SJCRH30 (cell line): ENCODE results near the gene ALDH1A1. TPM values are rescaled to one million over a fixed set of nuclear protein-coding genes. Genes with fewer than 3 reads are reported as not detected.

Experiments used
- DNase-seq, 2 experiments: peaks; one replicate each; pipeline ENCODE4 v3.0.0-alpha.2; 2015 to 2020
- H3K27ac ChIP-seq: fragments of 250-450 bp; sonication (Bioruptor Pico); 2 replicates; pipeline ENCODE4 v1.5.1; 2020; ENCODE audit warnings: mild to moderate bottlenecking, moderate library complexity
- H3K27me3 ChIP-seq: fragments of 250-450 bp; sonication (Bioruptor Pico); 2 replicates; pipeline ENCODE4 v1.5.1; 2020; ENCODE audit warnings: mild to moderate bottlenecking, moderate library complexity
- H3K36me3 ChIP-seq: fragments of 250-450 bp; sonication (Bioruptor Pico); 2 replicates; pipeline ENCODE4 v1.5.1; 2020; ENCODE audit warnings: mild to moderate bottlenecking, moderate library complexity
- H3K4me1 ChIP-seq: fragments of 250-450 bp; sonication (Bioruptor Pico); 2 replicates; pipeline ENCODE4 v1.5.1; 2020; ENCODE audit warnings: mild to moderate bottlenecking, moderate library complexity
- H3K4me3 ChIP-seq: fragments of 250-450 bp; sonication (Bioruptor Pico); 2 replicates; pipeline ENCODE4 v1.5.1; 2020; ENCODE audit warnings: mild to moderate bottlenecking, moderate library complexity
- H3K9me3 ChIP-seq: fragments of 250-450 bp; sonication (Bioruptor Pico); replicated peaks from 2 replicates; pipeline ENCODE4 v1.5.1; 2020; ENCODE audit warnings: mild to moderate bottlenecking, moderate library complexity
- total RNA-seq: library from RNA; depleted of rRNA; stranded (reverse); fragments of >200 nt; shearing (Covaris generic); gene quantifications from 2 replicates; pipeline ENCODE4 v1.2.3, GENCODE V29; 2014; rRNA removed

ALDH1A1 gene
- 1.0 and 1.6 TPM in 2 replicates for total RNA-seq

- Histone ChIP-seq H3K36me3 (no peaks in the 10 kb centered on the region), H3K4me1 (peaks cover 3% of the 10 kb centered on the region; the same call in 1 of the 2 replicates), H3K27me3 (no peaks in the 10 kb centered on the region), H3K27ac (no peak within 1 kb of the TSS), H3K4me3 (no peak within 1 kb of the TSS), H3K9me3 (no peaks in the 10 kb centered on the region)
- no peak for DNase-seq
Measured at GRCh38 chr9:72952914-72953313, at the start of gene ALDH1A1. ALDH1A1 (minus strand) TSS chr9:72953053; CDS start chr9:72953000, 53 bp downstream.

GRCh38 chr9:73001860-73002259 is 49.0 kb upstream of the ALDH1A1 start:
- no peaks in the 10 kb centered on the region for H3K36me3 ChIP-seq
- no peak overlapping the region for H3K27ac ChIP-seq
- H3K4me3 ChIP-seq = no peak overlapping the region
- H3K27me3 ChIP-seq = peaks cover 11% of the 10 kb centered on the region; the same call in 1 of the 2 replicates
- H3K4me1 ChIP-seq = no peaks in the 10 kb centered on the region
- DNase-seq = no peak
- H3K9me3 ChIP-seq = no peaks in the 10 kb centered on the region

- DNase-seq = no peak
Measured at GRCh38 chr9:72998363-72998762, 45.5 kb upstream of the ALDH1A1 start.

GRCh38 chr9:72997387-72997995 is 44.6 kb upstream of the ALDH1A1 start:
- no peaks in the 10 kb centered on the region for H3K36me3 ChIP-seq
- peaks cover 8% of the 10 kb centered on the region for H3K27me3 ChIP-seq
- no peaks in the 10 kb centered on the region for H3K4me1 ChIP-seq
- no peak overlapping the region for H3K4me3 ChIP-seq
- H3K27ac ChIP-seq = no peak overlapping the region
- no peaks in the 10 kb centered on the region for H3K9me3 ChIP-seq
- DNase-seq = no peak

More at GRCh38 chr9:72998363-72998762, 45.5 kb upstream of the ALDH1A1 start:
- Histone ChIP-seq H3K27me3 (peaks cover 11% of the 10 kb centered on the region), H3K4me1 (no peaks in the 10 kb centered on the region), H3K36me3 (no peaks in the 10 kb centered on the region), H3K4me3 (no peak overlapping the region), H3K9me3 (no peaks in the 10 kb centered on the region), H3K27ac (no peak overlapping the region)

GRCh38 chr9:72996684-72997314 is 43.9 kb upstream of the ALDH1A1 start:
- Histone ChIP-seq H3K4me3 (no peak overlapping the region), H3K36me3 (no peaks in the 10 kb centered on the region), H3K4me1 (no peaks in the 10 kb centered on the region), H3K9me3 (no peaks in the 10 kb centered on the region), H3K27me3 (peaks cover 8% of the 10 kb centered on the region; the same call in 1 of the 2 replicates), H3K27ac (no peak overlapping the region)
- no peak for DNase-seq

- Histone ChIP-seq H3K9me3 (no peaks in the 10 kb centered on the region), H3K27me3 (peaks cover 8% of the 10 kb centered on the region; the same call in 1 of the 2 replicates), H3K4me3 (no peak overlapping the region), H3K36me3 (no peaks in the 10 kb centered on the region), H3K4me1 (no peaks in the 10 kb centered on the region), H3K27ac (no peak overlapping the region)
- DNase-seq = no peak
Measured at GRCh38 chr9:72996114-72996513, 43.3 kb upstream of the ALDH1A1 start.

GRCh38 chr9:72995131-72996024 is 42.5 kb upstream of the ALDH1A1 start:
- Histone ChIP-seq H3K4me3 (no peak overlapping the region), H3K27ac (no peak overlapping the region), H3K36me3 (no peaks in the 10 kb centered on the region), H3K4me1 (no peaks in the 10 kb centered on the region), H3K9me3 (no peaks in the 10 kb centered on the region), H3K27me3 (peaks cover 8% of the 10 kb centered on the region; the same call in 1 of the 2 replicates)
- no peak for DNase-seq

GRCh38 chr9:72991772-72992171 is 38.9 kb upstream of the ALDH1A1 start:
- no peaks in the 10 kb centered on the region for H3K36me3 ChIP-seq
- H3K27me3 ChIP-seq = no peaks in the 10 kb centered on the region; the same call in 1 of the 2 replicates
- H3K27ac ChIP-seq = no peak overlapping the region
- no peaks in the 10 kb centered on the region for H3K9me3 ChIP-seq
- H3K4me1 ChIP-seq = no peaks in the 10 kb centered on the region
- DNase-seq = no peak
- H3K4me3 ChIP-seq = no peak overlapping the region

- Histone ChIP-seq H3K36me3 (no peaks in the 10 kb centered on the region), H3K27ac (no peak overlapping the region), H3K4me3 (no peak overlapping the region), H3K4me1 (no peaks in the 10 kb centered on the region), H3K27me3 (no peaks in the 10 kb centered on the region; the same call in 1 of the 2 replicates), H3K9me3 (no peaks in the 10 kb centered on the region)
- DNase-seq = no peak
Measured at GRCh38 chr9:72990397-72991182, 37.7 kb upstream of the ALDH1A1 start.

GRCh38 chr9:72986522-72987116 is 33.8 kb upstream of the ALDH1A1 start:
- H3K4me3 ChIP-seq = no peak overlapping the region
- no peaks in the 10 kb centered on the region; the same call in 1 of the 2 replicates for H3K27me3 ChIP-seq
- no peak overlapping the region; the same call in 1 of the 2 replicates for H3K27ac ChIP-seq
- DNase-seq = no peak
- H3K9me3 ChIP-seq = no peaks in the 10 kb centered on the region
- no peaks in the 10 kb centered on the region for H3K36me3 ChIP-seq
- no peaks in the 10 kb centered on the region for H3K4me1 ChIP-seq

- Histone ChIP-seq H3K36me3 (no peaks in the 10 kb centered on the region), H3K4me1 (no peaks in the 10 kb centered on the region), H3K4me3 (no peak overlapping the region), H3K27ac (no peak overlapping the region), H3K27me3 (no peaks in the 10 kb centered on the region), H3K9me3 (no peaks in the 10 kb centered on the region)
- no peak for DNase-seq
Measured at GRCh38 chr9:72985746-72986145, 32.9 kb upstream of the ALDH1A1 start.

- Histone ChIP-seq H3K4me3 (no peak overlapping the region), H3K4me1 (no peaks in the 10 kb centered on the region), H3K9me3 (no peaks in the 10 kb centered on the region), H3K27me3 (no peaks in the 10 kb centered on the region), H3K36me3 (no peaks in the 10 kb centered on the region), H3K27ac (no peak overlapping the region)
- no peak for DNase-seq
Measured at GRCh38 chr9:72984991-72985390, 32.1 kb upstream of the ALDH1A1 start.

GRCh38 chr9:72984226-72984947 is 31.5 kb upstream of the ALDH1A1 start:
- no peak for DNase-seq
- Histone ChIP-seq H3K27me3 (no peaks in the 10 kb centered on the region), H3K9me3 (no peaks in the 10 kb centered on the region), H3K4me1 (peaks cover under 1% of the 10 kb centered on the region; the same call in 1 of the 2 replicates), H3K27ac (no peak overlapping the region), H3K36me3 (no peaks in the 10 kb centered on the region), H3K4me3 (no peak overlapping the region)
